IMR-90 (cell line): ENCODE measurements around the gene TOX3. TPM values are rescaled to one million over a fixed set of nuclear protein-coding genes. Genes with fewer than 3 reads are reported as not detected.

ENCODE experiments used
- ATAC-seq: fragments of 200-7000 bp; cut with Tn5 transposase; 2 replicates; pipeline ENCODE4 v1.9.1; 2020; ENCODE audit warnings: low read depth, mild to moderate bottlenecking, moderate library complexity
- BruUV-seq: library from RNA; stranded (reverse); fragments of 400-500 nt; replicated peaks from 2 replicates; lab custom pipeline; 2021; lab: Mats Ljungman, UMichigan
- CTCF ChIA-PET: fragments of 300-600 bp; formaldehyde crosslinking; extraction: SDS; loops from one replicate; lab custom pipeline; 2021; ENCODE audit warnings: antibody characterized with exemption; lab: Yijun Ruan, JAX
- POLR2A ChIA-PET: fragments of 300-600 bp; sonication (Branson Sonifier 250); formaldehyde crosslinking; loops from one replicate; lab custom pipeline; 2022; ENCODE audit warnings: antibody characterized with exemption; ENCODE audit not compliant: unreplicated experiment; lab: Charles Lee
- DNase-seq: peaks from one replicate; pipeline ENCODE4 v3.0.0; 2013
- H2AFZ ChIP-seq: replicated peaks from 2 replicates; pipeline ENCODE3; 2013; ENCODE audit warnings: low read length, mild to moderate bottlenecking; ENCODE audit not compliant: poor library complexity
- H2AK5ac ChIP-seq: 2 replicates; pipeline ENCODE4 v1.6.1; 2013; ENCODE audit warnings: low read depth, low read length, inconsistent platforms
- H2AK9ac ChIP-seq: replicated peaks from 2 replicates; pipeline ENCODE3; 2013; ENCODE audit warnings: mild to moderate bottlenecking, low read depth, low read length, moderate library complexity; ENCODE audit not compliant: poor library complexity
- H2BK120ac ChIP-seq: 2 replicates; pipeline ENCODE4 v1.6.1; 2013; ENCODE audit warnings: low read depth, low read length, inconsistent platforms
- H2BK15ac ChIP-seq: 3 replicates; pipeline ENCODE4 v1.6.1; 2013; ENCODE audit warnings: low read depth, low read length, inconsistent platforms
- H2BK20ac ChIP-seq: 2 replicates; pipeline ENCODE4 v1.6.1; 2013; ENCODE audit warnings: low read depth, mild to moderate bottlenecking, inconsistent platforms, low read length, moderate library complexity
- H2BK5ac ChIP-seq: 2 replicates; pipeline ENCODE4 v1.6.1; 2013; ENCODE audit warnings: mild to moderate bottlenecking, low read depth, low read length, inconsistent platforms; ENCODE audit not compliant: poor library complexity, severe bottlenecking
- H3K14ac ChIP-seq: replicated peaks from 2 replicates; pipeline ENCODE4 v1.6.1; 2013; ENCODE audit warnings: low read depth, low read length, inconsistent platforms
- H3K18ac ChIP-seq: 2 replicates; pipeline ENCODE4 v1.6.1; 2013; ENCODE audit warnings: low read depth, low read length, control low read depth
- H3K23ac ChIP-seq: 2 replicates; pipeline ENCODE4 v1.6.1; 2013; ENCODE audit warnings: low read depth, low read length, inconsistent platforms
- H3K27ac ChIP-seq: 2 replicates; pipeline ENCODE4 v1.5.1; 2013; ENCODE audit warnings: mild to moderate bottlenecking, control low read depth, low read length; ENCODE audit not compliant: insufficient read depth
- H3K27me3 ChIP-seq: 2 replicates; pipeline ENCODE4 v1.6.1; 2013; ENCODE audit warnings: low read length; ENCODE audit not compliant: control insufficient read depth, insufficient read depth
- H3K36me3 ChIP-seq: 2 replicates; pipeline ENCODE4 v1.6.1; 2013; ENCODE audit warnings: low read length, mixed read lengths; ENCODE audit not compliant: control insufficient read depth, insufficient read depth
- H3K4ac ChIP-seq: 2 replicates; pipeline ENCODE4 v1.6.1; 2013; ENCODE audit warnings: low read depth, low read length, inconsistent platforms
- H3K4me1 ChIP-seq: 2 replicates; pipeline ENCODE4 v1.6.1; 2013; ENCODE audit warnings: low read length, mixed read lengths; ENCODE audit not compliant: control insufficient read depth, insufficient read depth
- H3K4me2 ChIP-seq: 2 replicates; pipeline ENCODE4 v1.6.1; 2013; ENCODE audit warnings: low read depth, mild to moderate bottlenecking, control low read depth, low read length, moderate library complexity
- H3K4me3 ChIP-seq: 2 replicates; pipeline ENCODE4 v1.5.1; 2013; ENCODE audit warnings: low read depth, mild to moderate bottlenecking, control low read depth, low read length, moderate library complexity; ENCODE audit not compliant: insufficient read depth
- H3K56ac ChIP-seq: 2 replicates; pipeline ENCODE4 v1.6.1; 2013; ENCODE audit warnings: low read length, inconsistent platforms; ENCODE audit not compliant: insufficient read depth; ENCODE audit errors: extremely low read depth
- H3K79me1 ChIP-seq, 2 experiments: 2 replicates each; pipeline ENCODE4 v1.6.1; 2013; ENCODE audit warnings: low read length in 2 of 2, inconsistent platforms in 1 of 2, low read depth in 1 of 2
- H3K9ac ChIP-seq: 2 replicates; pipeline ENCODE4 v1.6.1; 2013; ENCODE audit warnings: low read depth, low read length, control low read depth
- H3K9me1 ChIP-seq: 2 replicates; pipeline ENCODE4 v1.6.1; 2013; ENCODE audit warnings: low read length, inconsistent platforms; ENCODE audit not compliant: insufficient read depth
- H3K9me3 ChIP-seq: 2 replicates; pipeline ENCODE4 v1.6.1; 2013; ENCODE audit warnings: low read length; ENCODE audit not compliant: control insufficient read depth, insufficient read depth
- H4K20me1 ChIP-seq: 2 replicates; pipeline ENCODE4 v1.6.1; 2013; ENCODE audit warnings: low read length, inconsistent platforms; ENCODE audit not compliant: insufficient read depth
- H4K5ac ChIP-seq: 2 replicates; pipeline ENCODE4 v1.6.1; 2013; ENCODE audit warnings: mild to moderate bottlenecking, low read depth, low read length, control low read depth
- H4K8ac ChIP-seq, 2 experiments: 2 replicates each; pipeline ENCODE4 v1.6.1; 2013; ENCODE audit warnings: low read depth in 2 of 2, low read length in 2 of 2, control low read depth in 1 of 2, inconsistent platforms in 1 of 2
- H4K91ac ChIP-seq: 2 replicates; pipeline ENCODE4 v1.6.1; 2013; ENCODE audit warnings: low read depth, low read length, inconsistent platforms; ENCODE audit not compliant: insufficient read depth
- FOS ChIP-seq: fragments of 150-350 bp; IDR thresholded peaks from 2 replicates; pipeline ENCODE4 v1.6.1; 2016; ENCODE audit warnings: low read depth, low read length
- MXI1 ChIP-seq: IDR thresholded peaks from 2 replicates; pipeline ENCODE4 v1.6.1; 2012; ENCODE audit warnings: low read depth, mild to moderate bottlenecking, low read length, moderate library complexity, borderline replicate concordance
- RFX5 ChIP-seq: IDR thresholded peaks from 2 replicates; pipeline ENCODE4 v1.8.0; 2012; ENCODE audit warnings: low read depth, mild to moderate bottlenecking, low read length, moderate library complexity
- WGBS, 2 experiments: methylation state at CpG; one replicate each; pipeline versions ENCODE4 v1.1.5 to v1.1.7; 2013; ENCODE audit warnings: missing lambda C conversion rate in 2 of 2; ENCODE audit not compliant: insufficient read length in 1 of 2; ENCODE audit errors: extremely low coverage in 2 of 2; 5-methylcytosine and 5-hydroxymethylcytosine counted together
- dilution Hi-C: fragments of 300-500 bp; cut with HindIII; formaldehyde crosslinking; loops from one replicate; pipeline ENCODE4 v1.14.3; 2018; ENCODE audit warnings: low sequenced_read_pairs; ENCODE audit not compliant: unreplicated experiment
- in situ Hi-C: fragments of 300-500 bp; cut with MboI; formaldehyde crosslinking; loops from 3 replicates; pipeline ENCODE4 v1.14.3; 2019; ENCODE audit warnings: low sequenced_read_pairs, inconsistent platforms, mixed read lengths
- intact Hi-C: fragments of 100-400 bp; cut with micrococcal nuclease; formaldehyde crosslinking; loops from 2 replicates; pipeline ENCODE4 v1.10.0; 2022
- polyA plus RNA-seq, 3 experiments: library from polyadenylated mRNA; depleted of rRNA; stranded (reverse); fragments of >200 nt; gene quantifications; 2 replicates each; pipeline ENCODE4 v1.2.3, GENCODE V29; 2012; ENCODE audit warnings: low replicate concordance in 1 of 3
- total RNA-seq: library from RNA; depleted of rRNA; stranded (reverse); fragments of >200 nt; gene quantifications from 2 replicates; pipeline ENCODE4 v1.2.3, GENCODE V29; 2012
- TF ChIP-seq, protein P1 (sequence below): fragments of 150-350 bp; IDR thresholded peaks from 2 replicates; pipeline ENCODE4 v1.6.1; 2016; ENCODE audit warnings: low read depth, mild to moderate bottlenecking, low read length, moderate library complexity, borderline replicate concordance

The TOX3 gene
- total and polyA plus RNA-seq, 2 of the 4 experiments (the other 2 are of a cell fraction): not detected

DNA sequence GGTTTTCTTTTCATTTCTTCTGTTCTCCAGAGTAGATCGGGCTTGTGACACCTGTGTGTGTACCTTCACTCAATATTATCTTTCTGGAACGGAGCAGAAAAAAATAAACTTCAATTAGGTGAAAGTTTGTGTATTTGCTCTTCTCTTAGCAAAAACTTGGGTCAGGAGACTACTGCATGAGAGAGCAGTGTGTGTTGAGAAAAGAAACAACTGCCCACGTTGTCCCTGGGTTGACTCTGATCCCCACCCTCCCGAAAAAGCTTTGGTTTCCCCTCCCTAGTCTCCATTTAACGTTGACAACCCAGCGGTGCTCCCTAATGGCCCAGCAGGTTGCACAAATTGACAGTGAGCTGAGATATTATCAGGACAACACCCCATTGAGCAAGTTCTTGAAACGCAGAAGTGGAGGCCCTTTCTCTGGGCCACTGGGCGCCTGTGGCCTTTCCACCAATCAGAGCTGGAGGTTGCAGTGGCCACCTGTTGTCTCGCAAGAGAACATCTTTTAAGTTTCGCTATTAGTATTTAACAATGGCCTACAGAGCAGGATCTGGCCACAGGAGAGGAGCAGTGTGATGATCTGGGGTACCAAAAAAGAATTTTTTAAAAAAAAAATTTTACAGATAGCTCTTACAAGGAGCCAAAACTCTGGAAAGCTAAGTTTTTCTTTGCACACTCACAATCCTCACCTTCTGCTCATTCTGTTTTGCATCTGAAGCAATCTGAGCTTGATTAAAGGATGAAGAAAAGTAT is 1.5 kb upstream of the TOX3 start:
- Histone ChIP-seq H3K23ac (no peak overlapping the region), H2AK5ac (no peak overlapping the region), H3K4me3 (no peak overlapping the region), H3K4me1 (no peaks in the 10 kb centered on the region), H3K4ac (no peak overlapping the region), H4K5ac (no peak overlapping the region), H3K56ac (no peak overlapping the region), H2BK5ac (no peak overlapping the region), H2AFZ (no peak overlapping the region), H3K27ac (no peak overlapping the region), H3K36me3 (no peaks in the 10 kb centered on the region), H3K18ac (no peak overlapping the region), H3K9ac (no peak overlapping the region), H4K91ac (no peak overlapping the region), H3K27me3 (peaks cover 22% of the 10 kb centered on the region), H2AK9ac (no peak overlapping the region), H4K20me1 (no peaks in the 10 kb centered on the region), H3K79me1 (no peaks in the 10 kb centered on the region), H3K4me2 (no peak overlapping the region), H4K8ac (no peak overlapping the region), H3K9me3 (no peaks in the 10 kb centered on the region), H2BK15ac (no peak overlapping the region), H2BK120ac (no peak overlapping the region), H2BK20ac (no peak overlapping the region), H3K9me1 (no peaks in the 10 kb centered on the region), H3K14ac (no peak overlapping the region)
- TF ChIP-seq FOS (no peak), MXI1 (no peak), RFX5 (no peak)
- TF ChIP-seq, protein P1, sequence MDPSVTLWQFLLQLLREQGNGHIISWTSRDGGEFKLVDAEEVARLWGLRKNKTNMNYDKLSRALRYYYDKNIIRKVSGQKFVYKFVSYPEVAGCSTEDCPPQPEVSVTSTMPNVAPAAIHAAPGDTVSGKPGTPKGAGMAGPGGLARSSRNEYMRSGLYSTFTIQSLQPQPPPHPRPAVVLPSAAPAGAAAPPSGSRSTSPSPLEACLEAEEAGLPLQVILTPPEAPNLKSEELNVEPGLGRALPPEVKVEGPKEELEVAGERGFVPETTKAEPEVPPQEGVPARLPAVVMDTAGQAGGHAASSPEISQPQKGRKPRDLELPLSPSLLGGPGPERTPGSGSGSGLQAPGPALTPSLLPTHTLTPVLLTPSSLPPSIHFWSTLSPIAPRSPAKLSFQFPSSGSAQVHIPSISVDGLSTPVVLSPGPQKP: no peak
- WGBS, 2 experiments: 43% methylated on average over 1 of the region's 10 CpGs; no CpG with 5 or more reads in 1 of the 2 experiments
- intact Hi-C loops: no loop called here
- DNase-seq (no peak), ATAC-seq (no peak)
- POLR2A ChIA-PET: interaction anchor here (0.6 kb wide), 1 partner anchor 379 kb away, joined by 7 read pairs; no protein-coding TSS in a partner anchor
- in situ Hi-C loops: no loop called here
- CTCF ChIA-PET: interaction anchor here (0.7 kb wide), 1 partner anchor 23 kb away, joined by 5 read pairs; no protein-coding TSS in a partner anchor
- dilution Hi-C loops: no loop called here
- no TSS peak for BruUV-seq
